Measurements from ENCODE around the gene ARL6IP5.

Gene ARL6IP5

DNA sequence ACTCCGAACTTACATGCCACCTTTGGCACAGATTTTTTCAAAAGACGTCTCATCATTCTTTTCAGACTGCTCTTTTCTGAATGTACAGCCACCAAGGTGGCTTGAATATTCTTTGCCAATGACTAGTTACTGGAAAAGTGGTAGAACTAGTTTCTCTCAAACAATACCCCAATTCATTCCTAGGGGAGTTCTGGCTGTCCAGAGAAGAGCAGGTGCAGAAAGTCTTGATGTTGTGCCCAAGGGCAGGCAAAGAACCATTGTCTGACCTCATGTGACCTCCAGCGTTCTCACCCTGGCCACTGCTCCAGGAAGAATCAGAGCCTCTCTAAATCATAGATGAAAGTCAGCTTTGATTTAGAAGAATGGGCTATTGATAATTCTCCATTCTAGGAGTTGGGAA, 32.2 kb downstream of the ARL6IP5 start:
- DNase-seq (ENCODE audit: low spot score), result peak; percentile 50

DNA sequence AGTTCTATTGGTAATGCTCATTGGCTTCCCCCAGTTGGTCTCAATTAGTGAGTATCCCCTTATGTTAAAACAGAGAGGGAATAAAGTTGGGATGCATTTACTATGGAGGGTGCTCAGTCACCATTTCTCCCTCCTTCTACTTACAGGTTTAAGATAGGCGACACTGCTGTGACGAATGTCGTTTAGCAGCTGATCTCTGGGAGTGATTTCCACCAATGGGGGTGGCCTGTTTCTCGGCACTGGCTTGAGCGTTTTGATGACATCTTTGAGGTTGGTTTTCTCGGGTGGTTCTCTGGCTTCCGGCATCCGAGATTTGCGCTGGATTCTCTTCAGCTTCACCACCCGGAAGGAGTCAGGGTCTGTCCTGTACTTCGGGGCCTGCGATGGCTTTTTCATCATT, 33.8 kb downstream of the ARL6IP5 start:
- DNase-seq (ENCODE audit: low spot score), result no peak

DNA sequence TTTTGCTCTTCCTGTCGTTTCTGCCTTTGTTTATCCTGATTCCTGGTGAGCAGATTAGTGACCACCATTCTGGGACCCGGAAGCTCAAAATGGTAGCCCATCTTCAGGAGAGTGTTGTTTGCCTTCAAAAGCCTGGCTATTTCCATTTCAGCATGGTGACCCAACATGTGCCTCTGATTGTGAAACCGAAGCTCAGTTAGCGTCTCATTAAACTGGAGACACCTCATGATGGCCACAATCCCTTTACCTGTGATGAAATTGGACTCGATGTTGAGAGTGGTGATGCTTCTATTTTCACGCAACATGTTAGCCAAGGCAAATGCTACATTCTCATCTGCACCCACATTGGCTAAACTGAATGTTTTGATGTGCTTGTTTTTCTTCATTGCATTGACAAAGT, 34.4 kb downstream of the ARL6IP5 start:
- DNase-seq (ENCODE audit: low spot score), result no peak

DNA sequence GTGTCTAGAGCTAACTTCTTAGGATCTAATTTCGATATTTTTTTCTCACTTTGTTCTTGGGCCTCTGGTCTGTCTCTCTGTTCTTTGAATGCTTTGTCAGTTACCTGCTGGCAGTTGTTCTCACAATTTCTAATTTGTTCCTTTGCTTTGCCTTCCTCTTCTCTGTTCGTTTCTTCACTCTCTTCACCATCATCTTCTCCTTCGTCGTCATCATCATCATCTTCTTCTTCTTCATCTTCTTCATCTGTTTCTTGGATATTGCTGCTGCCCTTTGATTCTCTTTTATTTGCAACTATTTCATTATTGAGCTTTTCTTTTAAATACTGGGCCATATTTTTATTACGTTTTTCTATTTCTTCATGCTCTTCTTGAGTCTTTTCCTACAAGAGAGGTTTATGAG, 34.9 kb downstream of the ARL6IP5 start:
- DNase-seq (ENCODE audit: low spot score), result no peak

DNA sequence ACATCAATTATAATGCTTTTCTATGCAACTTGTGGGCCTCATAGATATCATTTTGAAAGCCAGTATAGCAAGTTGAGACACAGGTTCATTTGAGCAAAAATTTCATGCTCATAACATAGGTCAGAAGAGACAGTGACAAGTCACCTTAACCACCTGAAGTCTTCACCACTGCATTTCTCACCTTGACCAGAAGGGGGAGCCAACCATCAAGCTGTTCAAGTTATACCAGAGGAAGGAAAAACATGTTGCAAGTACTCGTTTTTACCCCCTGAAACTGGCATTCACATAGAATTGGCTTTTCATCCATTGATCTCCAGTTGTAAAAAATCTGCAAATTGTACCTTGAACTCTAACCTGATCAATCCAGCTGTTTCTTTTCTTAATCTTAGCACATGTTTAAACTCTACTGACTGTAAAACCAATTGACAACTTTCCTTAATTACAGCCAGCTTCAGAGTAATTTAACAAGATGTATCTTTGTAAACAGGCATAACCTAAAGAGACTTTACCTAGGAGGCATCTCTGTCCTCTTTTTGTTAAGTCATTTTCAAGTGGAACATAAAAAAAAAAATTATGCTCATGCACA, 36.2 kb downstream of the ARL6IP5 start:
- peak; percentile 66 for DNase-seq (ENCODE audit: low spot score)

DNA sequence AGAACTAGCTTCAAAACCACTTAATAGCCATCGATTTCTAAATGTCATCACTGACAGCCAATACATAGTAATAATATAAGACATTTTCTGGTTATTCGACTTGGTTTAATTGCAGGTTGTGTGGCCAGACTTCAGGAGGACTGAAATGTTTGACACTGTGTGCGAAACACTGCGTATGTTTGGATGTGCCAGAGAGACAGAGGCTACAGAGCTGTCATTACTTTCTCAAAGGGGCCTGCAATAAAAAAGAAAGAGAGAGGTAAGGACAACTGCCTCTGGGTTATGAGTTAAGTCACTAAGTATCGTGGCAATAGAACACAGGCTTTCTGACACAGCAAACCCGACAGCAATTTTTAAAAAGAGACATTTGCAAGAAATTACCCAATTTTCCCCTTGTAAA, 36.8 kb downstream of the ARL6IP5 start:
- DNase-seq (ENCODE audit: low spot score), result no peak

DNA sequence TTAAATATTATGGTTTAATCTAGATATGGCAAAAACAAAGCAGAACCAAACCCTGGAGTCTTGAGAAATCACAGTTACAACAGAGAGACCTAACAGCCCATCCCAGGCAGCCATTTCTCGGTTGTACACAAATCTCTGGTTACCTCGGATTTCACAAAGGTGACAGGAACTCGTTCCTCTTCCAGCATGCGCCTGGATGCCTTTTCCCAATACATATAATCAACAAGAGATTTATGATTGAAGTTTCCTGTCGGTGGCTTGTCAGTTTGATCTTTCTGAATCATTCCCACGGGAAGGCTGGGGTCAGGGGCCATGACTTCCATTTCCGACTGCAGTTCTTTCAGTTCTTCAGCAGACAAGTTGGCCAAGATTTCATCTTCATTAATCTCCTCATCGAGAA, 37.2 kb downstream of the ARL6IP5 start:
- DNase-seq (ENCODE audit: low spot score), result no peak

DNA sequence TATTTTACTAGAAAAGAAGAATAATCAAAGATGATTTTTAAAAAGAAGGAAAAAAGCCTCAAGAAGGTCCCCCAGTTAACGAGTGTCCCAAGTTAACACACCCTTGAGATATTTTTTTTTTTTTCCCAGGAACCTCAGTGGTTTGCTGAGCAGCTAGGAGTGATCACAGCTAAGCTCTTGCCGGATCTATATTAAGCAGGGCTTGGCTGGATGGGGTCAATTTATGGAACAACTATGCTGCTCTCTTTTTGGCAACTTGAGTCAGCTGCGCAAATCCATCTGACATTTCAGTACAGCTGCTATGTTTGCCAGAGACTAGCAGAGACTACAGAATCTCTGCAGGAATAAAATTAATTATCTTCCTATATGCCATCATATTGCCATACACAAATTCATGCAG, 37.7 kb downstream of the ARL6IP5 start, which contains the start of gene LMOD3:
Gene LMOD3 (minus strand): TSS at position 193 of the 400 bp plus-strand sequence. CDS start 209 bp downstream, outside the sequence.
- no peak for DNase-seq (ENCODE audit: low spot score)

DNA sequence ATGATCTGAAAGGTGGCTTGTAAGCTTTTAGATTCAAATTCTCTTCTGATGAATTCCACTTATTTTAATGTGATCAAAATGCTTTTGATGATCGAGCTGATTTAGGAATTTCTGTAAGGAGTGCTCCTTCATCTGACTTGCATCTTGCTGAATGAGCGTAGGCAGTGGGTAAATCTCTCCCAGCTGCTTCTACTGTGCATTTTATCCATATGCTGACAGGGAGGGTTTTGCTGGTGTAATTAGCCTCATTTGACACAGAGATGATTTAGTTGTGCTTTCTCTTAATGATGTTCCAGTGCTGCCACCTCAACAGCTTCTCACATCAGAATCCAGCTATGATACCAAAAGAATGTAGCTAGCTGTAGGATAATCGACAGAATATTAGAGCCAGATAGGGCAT, 41.5 kb downstream of the ARL6IP5 start:
- DNase-seq (ENCODE audit: low spot score), result no peak

DNA sequence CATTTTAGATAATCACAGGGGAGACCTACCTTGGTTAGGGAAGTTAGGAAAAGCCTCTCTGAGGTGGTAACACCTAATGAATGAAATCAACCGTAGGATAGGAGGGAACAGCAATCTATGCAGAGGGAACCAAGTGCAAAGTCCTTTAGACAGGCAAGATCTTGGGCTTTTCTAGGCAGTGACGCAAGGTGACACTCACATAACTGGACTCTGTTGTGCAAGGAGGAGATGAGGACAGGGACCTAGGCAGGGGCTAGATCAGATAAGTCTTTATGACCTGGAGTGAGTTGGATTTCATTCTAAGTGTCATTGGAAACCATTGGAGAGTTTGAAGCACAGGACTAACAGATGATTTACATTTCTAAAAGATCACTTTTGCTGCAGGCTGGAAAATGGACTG, 42.3 kb downstream of the ARL6IP5 start:
- DNase-seq (ENCODE audit: low spot score), result no peak

DNA sequence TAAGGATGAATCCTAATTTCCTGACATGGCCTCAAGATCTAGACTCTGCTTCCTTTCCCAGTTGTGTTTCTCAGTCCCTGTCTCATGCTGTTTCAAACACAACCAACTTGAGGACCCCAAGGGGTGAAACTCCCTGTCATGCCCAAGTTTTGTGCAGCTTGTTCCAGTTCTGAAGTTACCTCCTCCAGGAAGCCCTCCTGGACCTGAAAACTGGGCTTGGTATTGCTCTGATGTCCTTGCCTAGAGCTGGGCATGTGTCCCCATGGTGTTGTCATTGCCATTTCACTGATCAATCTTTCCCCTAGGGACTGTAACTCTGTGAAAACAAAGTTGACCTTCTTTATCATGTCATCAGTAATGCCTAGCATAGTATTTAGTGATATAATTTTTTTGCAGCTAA, 43.8 kb downstream of the ARL6IP5 start:
- DNase-seq (ENCODE audit: low spot score), result no peak

DNA sequence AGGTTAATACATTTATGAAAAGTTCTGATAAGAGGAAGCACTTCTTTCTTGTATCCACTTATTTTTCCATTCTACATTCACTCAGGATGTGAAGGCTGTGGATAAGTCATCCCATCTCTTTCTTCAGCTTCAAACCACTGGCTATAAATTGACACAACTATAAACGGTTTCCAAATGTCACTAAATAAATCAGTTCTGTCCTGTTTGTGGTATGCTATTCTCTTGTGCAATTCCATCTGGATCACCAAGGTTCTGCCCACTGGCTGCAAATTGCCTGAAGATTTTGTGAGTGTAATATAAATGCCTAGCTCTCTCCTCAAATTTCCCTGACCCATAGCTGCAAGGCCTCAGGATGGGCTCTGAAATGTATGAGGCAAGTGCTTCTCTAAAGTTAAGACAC, 44.8 kb downstream of the ARL6IP5 start:
- no peak for DNase-seq (ENCODE audit: low spot score)

DNA sequence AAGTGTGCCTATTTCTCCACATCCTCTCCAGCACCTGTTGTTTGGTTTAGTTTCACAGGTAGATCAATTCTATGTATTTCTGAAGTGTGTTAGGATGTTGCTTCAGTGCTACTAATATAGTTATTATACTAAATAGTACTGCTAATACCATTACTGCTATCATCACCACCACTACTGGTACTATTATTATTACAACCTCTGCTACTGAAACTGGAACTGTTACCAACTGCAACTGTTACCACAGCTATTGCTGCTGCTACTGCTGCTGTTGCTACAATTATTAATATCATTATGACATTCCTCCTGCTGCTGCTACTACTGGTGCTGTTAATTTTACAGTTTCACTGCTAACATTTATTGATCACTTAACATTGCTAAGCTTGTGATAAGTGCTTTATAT, 46.0 kb downstream of the ARL6IP5 start:
- no peak for DNase-seq (ENCODE audit: low spot score)

DNA sequence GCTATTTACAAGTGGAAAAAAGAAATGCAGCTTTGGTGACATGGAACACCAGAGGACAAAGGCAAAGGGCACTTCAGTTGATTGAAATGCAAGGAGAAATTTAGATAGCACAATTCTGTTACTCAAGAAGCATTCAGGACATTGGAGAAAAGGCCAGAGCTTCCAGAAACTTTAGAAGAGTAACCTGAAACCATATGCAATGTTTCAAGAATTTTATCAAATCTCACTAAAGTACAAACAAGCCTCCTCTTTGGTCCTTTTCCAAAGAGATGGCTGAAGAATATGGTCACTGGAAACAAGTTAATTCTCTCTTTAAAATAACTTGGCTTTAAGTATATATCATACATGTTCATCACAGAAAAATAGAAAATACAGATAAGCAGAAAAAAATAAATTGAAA, 52.3 kb downstream of the ARL6IP5 start:
- DNase-seq (ENCODE audit: low spot score), result no peak

DNA sequence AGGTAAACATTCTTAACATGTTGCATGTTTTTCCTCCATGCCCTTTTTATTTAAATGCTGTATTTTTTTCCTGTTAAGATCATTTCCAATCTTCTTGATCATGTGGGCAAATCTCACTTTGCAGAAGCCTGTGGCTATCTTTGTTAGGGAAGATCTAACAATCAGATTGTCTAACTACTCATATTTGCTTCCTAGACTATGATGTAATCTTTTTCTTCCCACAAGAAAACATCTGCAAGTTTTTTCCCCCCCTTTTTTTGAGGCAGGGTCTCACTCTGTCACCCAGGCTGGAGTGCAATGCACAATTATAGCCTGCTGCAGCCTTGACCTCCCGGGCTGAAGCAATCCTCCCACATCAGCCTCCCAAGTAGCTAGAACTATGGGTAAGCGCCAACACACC, 52.7 kb downstream of the ARL6IP5 start:
- DNase-seq (ENCODE audit: low spot score), result no peak

DNA sequence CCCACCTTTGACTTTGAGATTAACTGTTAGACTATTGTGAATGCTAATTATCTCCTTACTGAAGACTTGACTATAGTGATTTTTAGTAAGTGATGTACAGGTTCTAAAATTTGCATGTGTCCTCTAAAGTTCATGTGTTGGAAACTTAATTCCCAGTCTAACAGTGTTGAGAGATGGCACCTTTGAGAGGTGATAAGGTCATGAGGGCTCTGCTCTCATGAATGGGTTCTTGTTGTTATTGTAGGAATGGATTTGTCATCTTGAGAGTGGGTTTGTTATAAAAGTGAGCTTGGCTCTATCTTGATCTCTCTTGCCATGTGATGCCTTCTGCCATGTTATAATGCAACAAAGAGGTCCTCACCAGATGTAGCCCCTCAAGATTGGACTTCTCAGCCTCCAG, 56.6 kb downstream of the ARL6IP5 start:
- no peak for DNase-seq (ENCODE audit: low spot score)

DNA sequence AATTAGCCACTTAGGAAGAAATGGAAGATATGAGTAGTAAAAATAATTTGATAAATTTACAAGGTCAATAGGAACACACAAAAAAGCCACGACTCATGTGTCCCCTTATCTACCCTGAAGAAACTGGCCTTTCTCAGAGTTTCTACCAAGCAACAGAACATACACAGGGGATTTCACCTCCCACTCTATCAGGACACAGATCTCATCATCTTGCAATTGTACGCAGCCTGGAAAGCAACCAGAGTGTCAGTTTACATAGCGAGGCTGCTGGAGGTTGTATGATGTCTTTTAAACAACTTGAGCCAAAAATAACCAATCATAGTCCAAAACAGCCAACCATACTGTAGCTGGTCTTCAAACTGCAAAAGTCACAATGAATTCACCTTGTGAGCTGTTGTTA, 57.4 kb downstream of the ARL6IP5 start:
- DNase-seq (ENCODE audit: low spot score), result no peak

DNA sequence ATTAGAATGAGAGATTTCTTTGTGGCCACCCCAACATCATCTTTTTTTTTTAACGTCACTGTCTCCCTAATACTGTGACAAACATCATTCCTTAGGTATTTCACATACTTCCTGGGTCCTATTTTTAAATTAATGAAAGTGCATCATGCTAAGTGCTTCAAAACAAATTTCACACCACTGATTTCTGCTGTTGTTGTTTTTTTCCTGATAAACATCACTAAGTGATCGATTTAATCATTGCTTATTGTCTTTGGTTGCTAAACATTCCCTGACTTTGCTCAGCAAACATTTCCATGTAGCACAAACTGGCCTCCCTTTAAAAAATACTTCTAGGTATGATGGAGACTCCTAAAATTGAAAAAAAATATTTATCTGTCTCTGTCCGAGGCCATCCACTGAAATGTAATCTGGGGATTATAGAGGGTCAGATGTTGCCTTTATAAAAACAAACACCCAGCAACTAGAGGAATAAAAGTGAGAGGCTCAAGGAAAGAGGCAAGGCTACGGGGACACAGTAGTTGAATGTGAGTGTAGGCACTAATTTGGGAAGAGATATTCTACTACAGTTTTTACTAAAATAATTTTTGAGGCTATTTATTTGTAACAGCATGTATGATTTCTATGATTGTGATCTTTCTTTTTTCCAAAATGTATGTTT, 58.2 kb downstream of the ARL6IP5 start:
- DNase-seq (ENCODE audit: low spot score), result no peak

DNA sequence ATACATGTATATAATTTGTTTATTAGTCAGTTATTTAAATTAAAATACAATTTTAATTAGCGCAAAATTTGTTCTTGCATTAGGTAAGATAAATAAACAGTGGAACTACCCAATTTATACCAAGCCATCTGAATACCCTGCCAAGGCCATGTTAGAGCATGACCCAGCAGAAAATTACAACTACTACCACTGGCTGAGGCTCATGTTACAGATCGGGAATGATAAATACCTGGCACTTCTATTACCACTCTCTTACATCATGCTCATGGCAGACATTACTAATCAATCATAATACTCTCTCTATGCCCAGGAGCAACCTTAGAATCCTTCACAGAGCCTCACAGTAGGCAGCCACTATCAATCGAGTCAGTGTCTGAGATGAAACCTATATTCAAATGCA, 58.9 kb downstream of the ARL6IP5 start:
- no peak for DNase-seq (ENCODE audit: low spot score)

DNA sequence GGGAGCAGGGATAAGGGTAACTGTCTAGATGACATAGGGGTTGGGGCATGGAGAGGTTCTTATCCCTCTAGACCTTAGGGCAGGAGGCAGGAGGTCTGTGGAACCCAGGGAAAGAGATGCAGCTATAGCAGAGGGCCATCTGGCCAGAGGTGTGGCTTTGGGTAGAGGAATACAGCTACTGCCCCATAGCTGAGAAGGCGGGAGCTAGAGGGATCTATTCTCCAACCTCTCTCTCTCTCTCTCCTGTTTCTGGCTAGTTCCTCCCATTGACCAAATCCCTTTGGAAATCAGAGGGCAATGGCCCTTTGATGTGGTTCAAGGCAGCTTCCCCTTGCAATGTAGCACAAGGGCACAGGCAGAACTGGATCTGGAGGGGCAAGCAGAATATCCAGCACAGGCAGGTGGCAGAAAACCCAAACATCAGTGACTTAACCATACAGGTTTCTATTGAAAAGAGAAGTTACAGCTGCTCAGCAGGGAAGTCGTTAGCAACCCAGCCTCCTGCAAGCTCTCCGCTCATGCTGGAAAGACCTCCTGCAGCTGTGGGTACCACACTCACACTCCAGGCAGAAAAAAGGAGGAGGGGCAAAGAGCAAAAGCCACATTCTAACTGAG, 60.0 kb downstream of the ARL6IP5 start:
- no peak for DNase-seq (ENCODE audit: low spot score)

DNA sequence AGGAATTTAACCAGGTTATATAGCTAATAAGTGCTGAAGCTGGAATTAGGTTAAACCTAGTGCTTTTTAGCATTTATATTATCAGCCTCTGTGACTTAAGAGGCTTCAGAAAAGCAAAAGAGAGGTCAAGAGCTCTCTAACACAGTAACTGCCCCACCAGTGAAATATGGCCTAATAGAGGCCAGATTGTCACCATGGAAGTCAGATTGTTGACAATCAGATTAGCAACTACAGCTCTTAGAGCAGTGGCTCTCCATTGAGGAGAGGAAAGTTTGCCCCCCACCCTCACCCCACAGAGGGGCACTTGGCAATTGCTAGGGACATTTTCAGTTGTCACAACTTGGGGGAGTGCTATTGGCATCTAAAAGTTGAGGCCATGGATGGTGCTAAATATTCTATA, 61.0 kb downstream of the ARL6IP5 start:
- DNase-seq (ENCODE audit: low spot score), result no peak

DNA sequence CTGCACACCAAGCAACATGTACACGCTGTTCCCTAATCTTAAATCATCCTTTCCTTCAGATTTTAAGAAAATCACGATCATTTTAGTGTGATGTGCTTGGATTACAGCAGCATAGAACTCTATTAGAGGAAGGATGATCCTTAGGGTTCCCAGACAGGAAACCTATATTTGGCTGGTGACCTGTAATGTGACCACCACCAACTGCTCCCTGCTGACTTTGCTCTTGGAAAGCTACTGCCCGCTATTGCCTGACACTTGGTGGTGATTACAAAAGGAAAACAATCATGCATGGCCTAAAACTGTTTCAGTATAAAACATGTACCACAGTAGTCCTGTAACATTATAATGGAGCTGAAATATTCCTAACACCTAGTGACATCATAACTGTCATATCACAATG, 64.8 kb downstream of the ARL6IP5 start:
- DNase-seq (ENCODE audit: low spot score), result no peak

Measured in COLO829 (cell line).